ENCODE measurements around the gene MICB.

Gene MICB

DNA sequence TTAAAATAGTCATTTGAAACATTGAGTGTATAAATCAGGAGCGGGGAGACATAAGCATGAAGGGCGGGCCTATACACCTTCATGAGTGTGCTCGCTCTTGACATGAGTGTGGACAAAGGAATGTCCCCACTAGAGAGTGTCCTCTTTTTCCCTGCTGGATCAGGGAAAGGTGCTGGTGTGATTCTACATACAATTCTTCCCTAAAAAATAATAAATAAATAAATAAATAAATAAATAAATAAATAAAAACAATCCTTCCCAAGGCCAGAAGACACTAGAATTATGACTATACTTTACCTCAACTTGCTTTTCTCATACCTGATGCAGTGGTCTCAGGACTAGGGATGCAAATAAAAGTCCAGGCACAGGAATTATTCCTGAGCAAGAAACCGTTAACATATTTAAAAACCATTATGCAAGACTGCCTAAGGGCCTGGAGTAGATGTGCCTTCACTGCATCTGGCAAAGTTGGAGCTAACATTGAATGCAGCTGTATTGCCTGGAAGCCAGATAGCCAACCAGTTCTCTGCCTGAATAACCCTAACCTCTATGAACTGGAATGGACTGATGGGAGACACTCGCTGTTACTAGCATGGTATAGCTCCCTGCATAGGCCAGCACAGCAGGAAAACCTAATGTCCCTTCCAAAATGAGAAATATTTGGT is 37.5 kb upstream of the MICB start:
- Histone ChIP-seq H3K27me3 (ENCODE audit: insufficient read depth, poor library complexity, severe bottlenecking) (no peaks in the 10 kb centered on the region), H3K4me1 (ENCODE audit: insufficient read depth, poor library complexity, severe bottlenecking) (peaks cover 4% of the 10 kb centered on the region), H3K9me3 (ENCODE audit: severe bottlenecking) (no peaks in the 10 kb centered on the region), H3K4me3 (ENCODE audit: severe bottlenecking) (no peak overlapping the region), H3K27ac (ENCODE audit: poor library complexity, severe bottlenecking) (no peak overlapping the region), H3K36me3 (ENCODE audit: low read depth) (no peaks in the 10 kb centered on the region)
- no peak for ATAC-seq (ENCODE audit: low read depth)
- no peak for DNase-seq (ENCODE audit: low spot score)
- TF ChIP-seq, protein P1, sequence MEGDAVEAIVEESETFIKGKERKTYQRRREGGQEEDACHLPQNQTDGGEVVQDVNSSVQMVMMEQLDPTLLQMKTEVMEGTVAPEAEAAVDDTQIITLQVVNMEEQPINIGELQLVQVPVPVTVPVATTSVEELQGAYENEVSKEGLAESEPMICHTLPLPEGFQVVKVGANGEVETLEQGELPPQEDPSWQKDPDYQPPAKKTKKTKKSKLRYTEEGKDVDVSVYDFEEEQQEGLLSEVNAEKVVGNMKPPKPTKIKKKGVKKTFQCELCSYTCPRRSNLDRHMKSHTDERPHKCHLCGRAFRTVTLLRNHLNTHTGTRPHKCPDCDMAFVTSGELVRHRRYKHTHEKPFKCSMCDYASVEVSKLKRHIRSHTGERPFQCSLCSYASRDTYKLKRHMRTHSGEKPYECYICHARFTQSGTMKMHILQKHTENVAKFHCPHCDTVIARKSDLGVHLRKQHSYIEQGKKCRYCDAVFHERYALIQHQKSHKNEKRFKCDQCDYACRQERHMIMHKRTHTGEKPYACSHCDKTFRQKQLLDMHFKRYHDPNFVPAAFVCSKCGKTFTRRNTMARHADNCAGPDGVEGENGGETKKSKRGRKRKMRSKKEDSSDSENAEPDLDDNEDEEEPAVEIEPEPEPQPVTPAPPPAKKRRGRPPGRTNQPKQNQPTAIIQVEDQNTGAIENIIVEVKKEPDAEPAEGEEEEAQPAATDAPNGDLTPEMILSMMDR (IDR thresholded peaks at IDR 0.05; ENCODE audit: poor library complexity, severe bottlenecking), result no peak

DNA sequence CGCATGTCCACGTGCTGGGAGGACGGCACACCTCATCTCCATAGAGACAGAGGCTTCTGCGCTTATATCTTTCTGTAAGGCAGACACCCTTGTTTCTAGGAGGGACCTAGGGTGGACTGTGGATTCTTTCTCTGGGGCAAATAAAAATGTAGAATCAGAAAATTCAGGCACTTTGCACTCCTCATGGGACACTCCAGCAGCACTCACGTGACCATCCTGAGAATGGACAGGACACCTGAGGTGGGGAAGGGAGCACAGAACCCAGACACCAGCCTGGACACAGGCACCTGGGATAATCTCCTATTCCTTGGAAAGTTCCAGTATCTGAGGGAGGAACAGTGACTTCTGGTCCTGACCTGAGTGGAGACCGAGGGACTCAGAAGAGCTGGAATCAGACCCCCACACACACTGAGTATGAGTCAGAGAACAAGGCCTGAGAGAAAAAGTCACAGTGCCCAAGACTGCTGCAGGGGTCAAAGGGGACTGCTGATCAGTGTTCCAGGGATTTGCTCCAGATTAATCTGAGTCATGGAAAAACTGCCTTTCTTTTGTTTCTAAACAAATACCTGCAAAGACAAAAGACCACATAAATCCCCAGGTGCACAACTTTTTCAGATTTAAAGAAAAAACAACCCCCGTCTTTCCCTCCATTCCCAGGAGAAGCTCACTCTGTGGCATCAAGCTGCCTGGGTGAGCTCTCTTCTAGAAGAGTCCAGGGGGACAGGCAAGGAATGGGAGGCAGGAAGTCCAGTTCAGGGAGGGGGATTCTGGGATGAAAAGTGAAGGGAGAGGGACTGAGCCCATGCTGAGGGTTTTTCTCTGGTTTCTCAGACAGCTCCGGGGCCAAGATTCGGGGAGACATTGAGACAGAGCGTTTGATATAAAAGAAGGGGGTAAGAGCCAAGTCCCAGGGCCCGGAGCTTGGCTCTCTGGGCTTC is 35.6 kb upstream of the MICB start:
- TF ChIP-seq, protein P1 (IDR thresholded peaks at IDR 0.05; ENCODE audit: poor library complexity, severe bottlenecking), result no peak
- DNase-seq (ENCODE audit: low spot score) (no peak), ATAC-seq (ENCODE audit: low read depth) (no peak; the same call in 2 of the 3 replicates)
- H3K9me3 ChIP-seq (ENCODE audit: severe bottlenecking), result no peaks in the 10 kb centered on the region
- H3K27me3 ChIP-seq (ENCODE audit: insufficient read depth, poor library complexity, severe bottlenecking), result no peaks in the 10 kb centered on the region
- H3K4me3 ChIP-seq (ENCODE audit: severe bottlenecking), result peak overlapping the region; percentile 30
- peaks cover 4% of the 10 kb centered on the region for H3K4me1 ChIP-seq (ENCODE audit: insufficient read depth, poor library complexity, severe bottlenecking)
- H3K36me3 ChIP-seq (ENCODE audit: low read depth), result no peaks in the 10 kb centered on the region
- H3K27ac ChIP-seq (ENCODE audit: poor library complexity, severe bottlenecking), result peak overlapping the region; percentile 29

DNA sequence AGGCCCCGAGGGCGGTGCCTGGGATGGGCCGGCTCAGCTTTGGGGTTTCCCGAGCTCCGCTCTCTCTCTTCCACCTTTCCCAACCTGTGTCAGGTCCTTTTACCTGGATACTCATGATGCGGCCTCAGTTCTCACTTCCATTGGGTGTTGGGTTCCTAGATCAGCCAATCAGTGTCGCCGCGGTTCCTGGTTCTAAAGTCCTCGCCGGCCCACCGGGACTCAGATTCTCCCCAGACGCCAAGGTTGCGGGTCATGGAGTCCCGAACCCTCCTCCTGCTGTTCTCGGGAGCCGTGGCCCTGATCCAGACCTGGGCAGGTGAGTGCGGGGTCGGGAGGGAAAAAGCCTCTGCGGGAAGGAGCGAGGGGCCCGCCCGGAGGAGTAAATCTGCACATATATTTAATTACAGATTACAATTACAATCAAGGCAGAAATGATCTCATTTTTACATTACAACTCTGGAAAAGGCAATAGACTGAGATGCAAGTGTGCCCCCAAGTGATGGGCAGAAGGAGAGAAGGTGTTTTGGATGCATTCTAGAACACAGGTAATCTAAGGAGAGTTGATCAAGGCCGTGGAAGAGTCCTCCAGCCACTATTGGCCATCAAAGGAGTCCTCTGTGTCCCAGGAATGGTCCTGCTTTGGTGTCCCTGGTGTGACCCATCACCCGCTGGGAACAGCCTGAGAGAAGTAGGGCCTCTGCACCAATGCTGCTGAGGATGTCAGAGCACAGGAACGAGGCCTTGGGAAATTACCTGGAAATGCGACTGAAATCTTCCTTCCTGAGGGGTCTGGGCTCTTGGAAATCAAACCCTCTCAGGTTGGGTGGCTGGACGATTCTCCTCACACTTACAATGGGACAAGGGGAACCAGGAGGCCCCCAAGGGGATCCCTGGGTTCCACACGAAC is 34.7 kb upstream of the MICB start:
- Histone ChIP-seq H3K4me3 (ENCODE audit: severe bottlenecking) (peak overlapping the region; percentile 30), H3K9me3 (ENCODE audit: severe bottlenecking) (no peaks in the 10 kb centered on the region), H3K27me3 (ENCODE audit: insufficient read depth, poor library complexity, severe bottlenecking) (no peaks in the 10 kb centered on the region), H3K27ac (ENCODE audit: poor library complexity, severe bottlenecking) (no peak overlapping the region), H3K36me3 (ENCODE audit: low read depth) (no peaks in the 10 kb centered on the region), H3K4me1 (ENCODE audit: insufficient read depth, poor library complexity, severe bottlenecking) (peaks cover 4% of the 10 kb centered on the region)
- ATAC-seq (ENCODE audit: low read depth), result peak; percentile 99
- DNase-seq (ENCODE audit: low spot score), result peak; percentile 85
- TF ChIP-seq, protein P1 (IDR thresholded peaks at IDR 0.05; ENCODE audit: poor library complexity, severe bottlenecking), result no peak

GRCh38 chr6:31464252-31465184 is 33.4 kb upstream of the MICB start:
- TF ChIP-seq, protein P1 (IDR thresholded peaks at IDR 0.05; ENCODE audit: poor library complexity, severe bottlenecking), result no peak
- no peak for DNase-seq (ENCODE audit: low spot score)
- Histone ChIP-seq H3K27me3 (ENCODE audit: insufficient read depth, poor library complexity, severe bottlenecking) (no peaks in the 10 kb centered on the region), H3K27ac (ENCODE audit: poor library complexity, severe bottlenecking) (no peak overlapping the region), H3K4me3 (ENCODE audit: severe bottlenecking) (no peak overlapping the region), H3K36me3 (ENCODE audit: low read depth) (no peaks in the 10 kb centered on the region), H3K4me1 (ENCODE audit: insufficient read depth, poor library complexity, severe bottlenecking) (peaks cover 4% of the 10 kb centered on the region), H3K9me3 (ENCODE audit: severe bottlenecking) (no peaks in the 10 kb centered on the region)
- ATAC-seq (ENCODE audit: low read depth), result no peak

Measured in RWPE2 (cell line).